Astrocyte of the cerebellum (primary cell): ENCODE data around the gene DNAJC22.

Experiments
- DNase-seq: peaks from one replicate; pipeline ENCODE4 v3.0.0-alpha.2; 2011; ENCODE audit warnings: low read depth
- H3K4me3 ChIP-seq: 2 replicates; pipeline ENCODE4 v1.5.1; 2011; ENCODE audit warnings: mild to moderate bottlenecking, low read depth, low read length, moderate library complexity
- CTCF ChIP-seq: IDR thresholded peaks from 2 replicates; pipeline ENCODE4 v1.5.1; 2012; ENCODE audit warnings: low read length, low read depth, moderate library complexity, mild to moderate bottlenecking; ENCODE audit errors: missing control alignments
- in situ Hi-C: cut with HindIII; loops from 2 replicates; pipeline ENCODE4 v1.10.0; 2017; ENCODE audit warnings: low sequenced_read_pairs

Gene DNAJC22

GRCh38 chr12:49346659-49347310 is at the start of gene DNAJC22:
Gene DNAJC22 (plus strand): TSS chr12:49346888. CDS start chr12:49348873, 1,985 bp downstream.
- peak within 1 kb of the TSS; percentile 43 for H3K4me3 ChIP-seq
- no peak for DNase-seq
- no peak for TF ChIP-seq CTCF
- in situ Hi-C loops = no loop called here

- H3K4me3 ChIP-seq = no peak overlapping the region
- in situ Hi-C loops = no loop called here
- no peak for DNase-seq
- no peak for TF ChIP-seq CTCF
Measured at GRCh38 chr12:49297695-49298060, 49.0 kb upstream of the DNAJC22 start.

- no peak for DNase-seq
- in situ Hi-C loops = no loop called here
- peak; percentile 4 for TF ChIP-seq CTCF
- H3K4me3 ChIP-seq = no peak overlapping the region
Measured at GRCh38 chr12:49298160-49298559, 48.5 kb upstream of the DNAJC22 start.

- DNase-seq = no peak
- no peak overlapping the region for H3K4me3 ChIP-seq
- in situ Hi-C loops = no loop called here
- TF ChIP-seq CTCF = no peak
Measured at GRCh38 chr12:49301760-49302159, 44.9 kb upstream of the DNAJC22 start.

GRCh38 chr12:49304161-49304560 is 42.5 kb upstream of the DNAJC22 start:
- DNase-seq = no peak
- no peak overlapping the region for H3K4me3 ChIP-seq
- in situ Hi-C loops = no loop called here
- TF ChIP-seq CTCF = no peak

- no peak for DNase-seq
- TF ChIP-seq CTCF = no peak
- in situ Hi-C loops = no loop called here
- H3K4me3 ChIP-seq = no peak overlapping the region
Measured at GRCh38 chr12:49305762-49306510, 40.8 kb upstream of the DNAJC22 start.
